Measurements from ENCODE around the gene SLC4A1AP.
A peak's percentile ranks its signal among the peaks of the same experiment; 100 is the strongest.
"Not testable (repeated sequence)": the region's sequence is repeated elsewhere in the genome, so short reads cannot be mapped to it uniquely, and the experiment has no call there.

Gene SLC4A1AP, protein sequence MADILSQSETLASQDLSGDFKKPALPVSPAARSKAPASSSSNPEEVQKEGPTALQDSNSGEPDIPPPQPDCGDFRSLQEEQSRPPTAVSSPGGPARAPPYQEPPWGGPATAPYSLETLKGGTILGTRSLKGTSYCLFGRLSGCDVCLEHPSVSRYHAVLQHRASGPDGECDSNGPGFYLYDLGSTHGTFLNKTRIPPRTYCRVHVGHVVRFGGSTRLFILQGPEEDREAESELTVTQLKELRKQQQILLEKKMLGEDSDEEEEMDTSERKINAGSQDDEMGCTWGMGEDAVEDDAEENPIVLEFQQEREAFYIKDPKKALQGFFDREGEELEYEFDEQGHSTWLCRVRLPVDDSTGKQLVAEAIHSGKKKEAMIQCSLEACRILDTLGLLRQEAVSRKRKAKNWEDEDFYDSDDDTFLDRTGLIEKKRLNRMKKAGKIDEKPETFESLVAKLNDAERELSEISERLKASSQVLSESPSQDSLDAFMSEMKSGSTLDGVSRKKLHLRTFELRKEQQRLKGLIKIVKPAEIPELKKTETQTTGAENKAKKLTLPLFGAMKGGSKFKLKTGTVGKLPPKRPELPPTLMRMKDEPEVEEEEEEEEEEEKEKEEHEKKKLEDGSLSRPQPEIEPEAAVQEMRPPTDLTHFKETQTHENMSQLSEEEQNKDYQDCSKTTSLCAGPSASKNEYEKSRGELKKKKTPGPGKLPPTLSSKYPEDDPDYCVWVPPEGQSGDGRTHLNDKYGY

DNA sequence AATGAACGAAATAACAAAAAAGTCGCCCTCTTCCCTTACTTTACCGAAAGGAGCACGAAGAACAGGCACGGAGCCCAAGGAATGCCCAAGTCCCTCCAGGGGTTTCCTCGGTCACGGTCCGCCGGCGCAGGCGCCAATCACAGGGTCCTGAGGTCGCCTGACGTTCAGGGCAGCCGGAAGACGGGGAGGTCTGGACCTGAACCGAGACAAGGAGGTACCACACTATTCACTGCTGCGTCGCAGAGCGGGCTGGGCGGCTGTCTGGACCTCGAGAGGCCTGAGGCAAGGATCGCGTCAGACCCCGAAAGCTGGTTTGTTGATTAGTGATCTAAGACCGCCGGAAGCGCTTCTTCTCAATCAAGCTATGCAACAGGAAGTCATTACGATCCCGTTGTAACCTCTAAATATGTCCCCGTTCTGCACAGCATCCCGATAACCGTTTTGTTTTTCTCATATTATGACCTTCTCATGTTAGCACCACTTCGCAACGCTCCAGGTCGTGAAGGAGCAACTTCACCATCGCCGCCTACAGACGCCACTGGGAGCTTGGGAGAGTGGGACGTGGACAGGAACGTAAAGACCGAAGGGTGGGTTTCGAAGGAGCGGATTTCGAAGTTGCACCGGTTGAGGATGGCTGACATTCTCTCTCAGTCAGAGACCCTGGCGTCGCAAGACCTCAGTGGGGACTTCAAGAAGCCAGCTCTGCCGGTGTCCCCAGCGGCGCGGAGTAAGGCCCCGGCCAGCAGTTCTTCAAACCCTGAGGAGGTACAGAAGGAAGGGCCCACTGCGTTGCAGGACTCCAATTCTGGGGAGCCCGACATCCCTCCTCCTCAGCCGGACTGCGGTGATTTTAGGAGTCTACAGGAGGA is at the start of gene SLC4A1AP, which contains the start of gene SUPT7L:
Gene SLC4A1AP (plus strand): TSS at position 605 of the 869 bp plus-strand sequence. CDS start 26 bp downstream, at position 631.
Gene SUPT7L (minus strand): TSS at position 330 of the 869 bp plus-strand sequence. CDS start 1,422 bp downstream, outside the sequence.
- DNase-seq: peak; percentile 79

DNA sequence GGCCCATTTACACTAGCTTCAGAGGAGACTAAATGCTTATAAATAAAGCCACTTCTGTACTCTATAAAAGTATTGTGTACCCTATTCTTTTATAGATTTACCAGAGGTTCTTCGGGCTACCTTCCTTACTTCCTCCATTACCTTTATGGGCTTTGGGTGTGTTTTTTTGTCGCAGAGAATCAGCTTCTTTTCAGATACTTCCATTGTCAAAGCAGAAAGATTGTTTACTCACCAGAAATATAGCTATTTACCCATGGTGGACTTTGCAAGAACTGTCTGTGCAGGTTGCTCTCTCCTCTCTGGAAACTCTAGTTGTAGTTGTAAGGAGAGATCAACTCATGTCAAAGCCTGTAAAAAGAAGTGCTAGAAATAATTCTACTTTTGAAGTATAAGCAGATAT is 49.7 kb upstream of the SLC4A1AP start:
- DNase-seq: no peak

DNA sequence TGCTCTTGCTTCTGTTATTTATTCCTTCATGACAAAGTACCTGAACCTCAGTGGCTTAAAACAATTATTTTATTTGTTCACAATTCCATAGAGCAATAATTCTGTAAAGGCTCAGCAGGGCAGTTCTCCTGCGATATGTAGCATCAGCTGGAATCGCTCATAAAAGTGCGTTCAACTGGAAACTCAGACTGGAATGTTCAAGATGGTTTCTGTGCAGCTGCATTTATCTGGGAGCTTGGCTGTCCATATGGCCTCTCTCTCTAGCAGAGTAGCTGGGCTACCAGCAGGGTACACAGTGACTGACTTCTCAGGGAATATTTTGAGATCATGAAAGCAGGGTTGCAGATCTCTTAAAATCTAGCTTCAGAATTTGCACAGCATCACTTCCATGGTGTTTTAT is 48.4 kb upstream of the SLC4A1AP start:
- DNase-seq: peak; percentile 80

DNA sequence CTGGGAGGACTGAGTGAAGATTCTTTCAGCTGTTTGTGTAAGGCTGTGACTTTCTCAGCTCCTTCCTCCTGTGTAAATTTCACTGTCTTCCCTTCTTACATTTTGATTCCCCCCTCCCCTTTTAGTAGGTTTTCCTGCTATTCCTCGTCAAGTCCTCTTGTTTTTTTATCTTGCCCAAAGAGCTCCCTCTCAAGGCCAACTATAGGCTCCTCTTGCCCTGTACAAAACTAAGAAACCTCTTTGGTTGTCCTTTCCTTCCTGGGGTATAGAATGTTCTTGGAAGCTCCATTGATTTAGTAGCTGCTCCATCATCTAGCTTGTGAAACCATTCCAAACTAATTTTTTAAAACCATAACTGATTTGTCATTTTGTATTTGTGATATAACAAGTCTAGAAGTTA is 42.2 kb upstream of the SLC4A1AP start:
- no peak for DNase-seq

DNA sequence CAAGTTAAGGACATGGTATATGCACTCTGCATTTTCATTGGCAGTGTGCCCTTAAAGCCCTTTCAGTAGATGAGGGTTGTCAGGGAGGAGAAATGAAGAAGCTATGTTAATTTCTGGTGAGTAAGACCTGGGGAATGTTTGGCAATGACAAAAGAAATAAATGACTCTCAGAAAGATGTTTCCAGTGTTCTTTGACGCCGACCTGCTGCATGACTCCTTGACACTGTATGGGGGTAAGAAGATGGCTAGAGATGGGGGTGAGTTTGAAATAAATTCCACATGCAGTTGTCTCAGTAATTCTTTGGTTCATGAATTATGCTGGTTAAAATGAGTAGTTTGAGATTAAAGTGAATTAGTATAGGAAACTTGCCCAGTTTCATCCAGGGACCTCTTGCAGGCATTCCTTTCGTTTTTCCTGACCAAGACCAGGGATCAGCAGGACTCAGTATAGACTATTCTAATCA is 40.7 kb upstream of the SLC4A1AP start:
- no peak for DNase-seq

DNA sequence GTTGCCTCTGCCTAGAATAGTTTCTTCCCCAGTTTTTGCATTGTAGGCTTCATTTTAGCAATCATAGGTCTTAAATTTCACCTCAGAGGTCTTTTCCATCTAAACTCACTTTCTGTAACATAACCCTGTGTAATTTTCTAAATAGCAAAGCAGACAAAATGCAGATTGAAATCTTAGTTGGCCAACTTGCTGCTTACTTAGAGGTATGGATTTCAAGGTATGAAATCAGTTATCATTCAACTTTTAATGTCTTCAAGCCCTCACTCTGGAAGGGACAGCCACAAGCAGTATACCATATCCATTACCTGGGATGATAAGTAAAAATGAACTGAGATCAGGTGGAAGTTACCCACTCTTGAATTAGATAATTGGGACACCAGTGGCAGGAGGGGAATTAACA is 38.7 kb upstream of the SLC4A1AP start:
- no peak for DNase-seq

DNA sequence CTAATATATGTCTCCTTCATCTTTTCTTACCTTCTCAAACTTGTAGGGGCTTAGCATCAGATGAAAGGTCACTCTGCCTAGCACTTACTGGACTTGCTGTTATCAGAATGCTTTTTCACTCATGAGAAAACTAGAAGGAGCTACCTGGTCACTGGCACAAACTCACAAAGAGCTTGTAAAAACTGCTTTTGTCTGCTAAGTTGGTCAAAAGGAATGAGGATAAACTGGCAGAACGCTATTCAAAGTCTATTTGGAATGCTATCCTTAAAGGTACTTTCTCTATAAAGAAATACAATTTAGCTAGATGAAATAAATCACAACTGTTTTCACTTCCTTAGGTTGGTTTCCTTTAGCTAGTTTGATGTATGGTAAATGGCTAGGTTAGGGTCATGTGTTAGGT is 37.4 kb upstream of the SLC4A1AP start:
- DNase-seq: not testable (repeated sequence)

DNA sequence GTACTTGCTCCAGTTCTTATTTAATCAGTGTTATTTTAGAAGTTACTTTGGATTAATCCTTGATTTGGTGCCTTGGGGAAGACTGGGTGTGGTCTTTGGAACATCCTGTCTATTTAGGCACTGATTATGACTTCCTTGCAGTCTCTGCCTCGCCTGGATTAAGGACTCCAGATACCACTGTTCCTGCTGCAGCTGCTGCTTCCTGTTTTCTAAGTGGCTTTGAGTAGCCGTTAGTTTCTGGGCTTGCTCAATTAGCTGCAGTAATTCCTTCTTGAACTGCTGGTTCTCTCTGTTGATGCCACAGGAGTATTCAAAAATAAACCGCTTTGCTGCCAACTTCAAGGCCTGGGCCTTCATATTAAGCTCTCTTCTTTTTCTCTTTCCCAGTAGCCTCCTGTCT is 36.8 kb upstream of the SLC4A1AP start:
- DNase-seq: not testable (repeated sequence)

DNA sequence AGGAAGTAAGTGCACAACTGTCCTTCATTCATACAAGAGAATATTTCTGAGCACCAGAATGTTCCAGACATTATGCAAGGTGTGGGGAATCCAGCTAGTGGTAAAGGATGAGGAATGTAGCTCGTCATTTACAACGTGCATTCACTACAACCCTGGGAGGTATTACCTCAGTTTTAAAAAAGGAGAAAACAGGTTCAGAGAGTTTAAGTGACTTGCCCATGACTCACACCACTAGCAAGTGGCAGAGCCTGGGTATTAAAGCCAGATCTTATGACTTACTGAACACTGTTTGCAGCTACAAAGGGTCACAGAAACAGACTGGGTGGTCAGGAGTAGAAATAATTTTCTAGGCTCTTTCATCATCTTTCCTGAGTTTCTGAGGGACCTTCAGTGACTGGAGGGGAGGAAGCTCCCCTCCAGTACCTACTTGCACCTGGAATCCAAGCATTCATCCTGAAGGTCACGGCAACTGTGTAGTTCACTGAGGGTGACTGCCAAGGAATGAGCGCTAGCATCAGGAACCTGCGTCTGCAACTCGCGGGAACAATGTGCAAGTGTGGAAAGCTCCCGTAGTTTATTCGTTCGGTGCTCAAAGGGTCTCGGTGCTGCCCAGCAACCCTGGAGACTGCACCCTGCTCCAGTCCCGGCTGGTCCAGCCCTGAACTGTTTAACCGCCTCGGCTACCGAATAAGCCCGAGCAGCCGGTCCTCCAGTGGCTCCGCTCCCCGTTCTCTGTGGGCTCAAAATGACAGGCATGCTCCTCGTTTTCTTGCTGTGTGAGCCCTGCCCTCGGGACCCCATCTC is 35.5 kb upstream of the SLC4A1AP start:
- DNase-seq: no peak

DNA sequence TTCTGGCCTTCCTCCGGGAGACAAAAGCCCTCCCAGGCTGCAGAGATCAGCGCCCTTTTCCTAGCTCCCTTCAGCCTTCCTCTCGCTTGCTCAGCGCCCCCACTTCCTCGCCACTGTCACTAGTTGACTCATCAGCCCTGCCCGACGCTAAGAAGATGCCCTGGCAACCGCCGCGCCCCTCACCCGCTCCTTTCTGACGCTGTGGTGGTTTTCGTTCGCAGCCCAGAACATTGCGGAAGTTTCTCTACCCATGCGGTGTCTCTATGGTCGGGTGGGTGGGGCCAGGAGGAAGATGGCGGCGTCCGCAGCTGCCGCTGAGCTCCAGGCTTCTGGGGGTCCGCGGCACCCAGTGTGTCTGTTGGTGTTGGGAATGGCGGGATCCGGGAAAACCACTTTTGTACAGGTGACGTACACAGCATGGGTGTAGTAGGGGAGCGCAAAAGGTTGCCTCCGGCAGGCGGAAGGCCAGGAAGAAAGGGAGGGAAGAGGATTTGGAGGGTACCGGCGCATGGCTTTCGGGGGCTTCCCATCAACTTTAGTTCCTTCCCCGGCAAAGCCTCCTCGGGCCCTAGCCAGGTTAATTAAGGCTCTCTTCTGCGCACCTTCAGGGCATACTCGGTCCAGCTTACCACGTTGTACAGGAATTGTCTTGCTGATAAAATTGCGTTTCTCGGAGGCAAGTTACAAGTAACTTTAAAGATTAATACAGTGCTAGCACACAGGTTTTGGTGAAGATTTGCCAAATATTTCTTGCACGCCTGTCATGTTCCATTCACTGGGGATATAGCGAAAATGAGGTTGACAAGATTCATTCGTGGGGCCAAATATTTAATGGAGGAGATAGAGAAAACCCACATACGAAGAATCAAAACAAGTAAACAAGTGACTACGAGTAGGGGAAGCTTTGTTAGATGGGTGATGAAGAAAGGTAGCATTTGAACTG is 34.7 kb upstream of the SLC4A1AP start, which contains the start of the genes CCDC121 and GPN1:
Gene CCDC121 (minus strand): TSS at position 246 of the 943 bp plus-strand sequence. CDS start 1,213 bp downstream, outside the sequence.
Gene GPN1 (plus strand): TSS at position 284 of the 943 bp plus-strand sequence. CDS start 9 bp downstream, at position 293.
- DNase-seq: peak; percentile 76

DNA sequence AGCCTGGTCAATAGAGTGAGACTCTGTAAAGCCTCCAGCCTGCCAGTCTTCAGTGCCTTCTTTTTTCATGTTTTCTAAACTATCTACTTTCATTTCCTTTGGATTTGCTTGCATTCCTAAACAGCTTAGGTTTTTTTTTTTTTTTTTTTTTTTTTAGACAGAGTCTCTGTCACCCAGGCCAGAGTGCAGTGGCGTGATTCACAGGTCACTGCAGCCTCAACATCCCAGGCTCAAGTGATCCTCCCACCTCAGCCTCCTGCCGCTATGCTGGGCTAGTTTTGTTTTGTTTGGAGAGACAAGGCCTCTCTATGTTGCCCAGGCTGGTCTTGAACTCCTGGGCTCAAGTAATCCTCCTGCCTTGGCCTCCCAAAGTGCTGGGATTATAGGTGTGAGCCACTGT is 33.4 kb upstream of the SLC4A1AP start:
- not testable (repeated sequence) for DNase-seq

DNA sequence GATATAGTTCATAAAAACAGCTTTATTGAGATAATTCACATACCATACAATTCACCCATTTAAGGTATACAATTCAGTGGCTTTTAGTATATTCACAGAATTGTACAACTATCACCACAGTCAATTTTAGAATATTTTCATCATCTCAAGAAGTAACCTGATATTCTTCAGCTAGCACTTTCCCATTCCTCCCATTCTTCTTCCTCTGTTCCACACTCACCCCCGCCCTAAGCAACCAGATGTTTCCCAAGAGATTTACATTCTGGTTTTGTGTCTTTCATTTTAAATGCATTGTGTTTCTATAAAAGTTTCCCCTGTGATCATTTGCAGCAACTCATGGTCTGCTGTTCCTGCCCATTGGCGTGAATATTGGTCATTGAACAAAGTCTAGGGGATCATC is 29.4 kb upstream of the SLC4A1AP start:
- no peak for DNase-seq

DNA sequence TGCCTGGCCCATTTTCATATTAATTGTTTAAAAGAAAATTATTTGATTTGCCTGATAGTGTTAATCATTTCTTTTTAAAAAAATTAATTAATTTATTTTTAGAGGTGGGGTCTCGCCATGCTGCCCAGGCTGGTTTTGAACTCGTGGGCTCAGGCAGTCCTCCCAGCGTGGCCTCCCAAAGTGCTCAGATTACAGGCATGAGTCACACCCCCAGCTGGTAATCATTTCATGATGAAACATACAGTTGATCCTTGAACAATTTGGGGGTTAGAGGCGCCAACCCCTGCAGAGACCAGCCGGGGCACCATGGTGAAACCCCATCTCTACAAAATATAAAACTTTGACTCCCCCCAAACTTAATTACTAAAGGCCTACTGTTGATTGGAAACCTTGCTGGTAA is 26.9 kb upstream of the SLC4A1AP start:
- DNase-seq: no peak

DNA sequence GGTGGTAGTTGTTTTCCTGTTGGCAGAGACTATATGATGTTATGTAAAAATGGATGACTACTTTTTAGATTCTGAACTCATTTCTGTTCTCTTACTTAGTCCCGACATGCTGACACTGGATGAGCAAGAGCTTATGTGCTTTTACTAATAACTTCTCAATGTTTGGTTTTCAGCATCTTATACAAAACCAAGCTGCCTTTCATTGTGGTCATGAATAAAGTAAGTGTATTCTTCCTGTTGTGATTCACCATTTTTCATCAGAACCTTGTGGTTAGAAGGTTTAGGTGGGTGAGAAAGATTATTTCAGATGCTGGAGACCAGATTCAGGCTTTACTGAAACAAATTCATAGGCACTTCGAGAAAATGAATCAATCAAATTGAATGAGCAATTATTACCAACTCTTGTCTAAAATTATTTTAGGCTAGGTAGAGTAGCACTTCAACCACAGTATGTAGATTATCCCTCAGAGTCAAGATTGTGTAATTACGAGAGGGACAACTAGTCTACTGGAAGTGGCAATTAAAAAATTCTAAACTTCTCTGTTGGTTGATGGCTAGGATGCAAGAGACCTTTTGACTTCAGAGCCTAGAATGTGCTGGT is 25.6 kb upstream of the SLC4A1AP start:
- DNase-seq: no peak

DNA sequence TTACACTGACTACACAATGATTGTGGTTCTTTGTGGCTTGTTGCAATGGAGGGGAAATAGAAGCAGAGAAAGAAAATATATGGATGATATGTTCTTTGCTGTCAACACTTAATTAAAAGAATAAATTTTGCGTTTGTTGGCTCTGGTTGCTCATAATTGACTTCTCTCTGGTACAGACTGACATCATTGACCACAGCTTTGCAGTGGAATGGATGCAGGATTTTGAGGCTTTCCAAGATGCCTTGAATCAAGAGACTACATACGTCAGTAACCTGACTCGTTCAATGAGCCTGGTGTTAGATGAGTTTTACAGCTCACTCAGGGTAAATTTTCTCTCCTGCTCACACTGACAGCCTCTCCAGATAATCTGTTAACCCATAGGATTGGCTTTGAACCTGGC is 25.0 kb upstream of the SLC4A1AP start:
- no peak for DNase-seq

DNA sequence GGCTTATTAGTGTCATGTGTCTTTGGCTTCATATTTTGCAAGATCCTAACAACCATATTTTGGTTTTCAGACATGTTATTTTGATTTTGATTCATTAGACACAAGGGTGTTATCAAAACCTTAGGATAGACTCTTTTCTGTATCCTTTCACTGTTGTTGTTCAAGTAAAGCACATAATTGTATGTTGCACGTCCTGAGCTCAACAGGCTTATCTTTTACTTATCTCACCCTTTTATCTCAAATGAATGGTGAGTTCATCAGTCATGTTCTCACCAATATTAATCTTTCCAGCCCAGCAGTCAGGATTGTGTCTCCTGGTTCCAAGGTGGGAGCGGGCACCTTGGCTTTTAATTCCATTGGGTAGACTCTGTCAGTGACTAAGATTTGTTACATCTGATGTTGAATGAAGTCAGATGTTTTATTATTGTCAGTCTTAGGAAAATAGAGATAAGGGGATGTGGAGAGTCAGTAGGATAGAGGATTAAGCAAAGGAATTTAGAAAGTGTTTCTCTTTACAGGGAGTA is 22.9 kb upstream of the SLC4A1AP start:
- no peak for DNase-seq

DNA sequence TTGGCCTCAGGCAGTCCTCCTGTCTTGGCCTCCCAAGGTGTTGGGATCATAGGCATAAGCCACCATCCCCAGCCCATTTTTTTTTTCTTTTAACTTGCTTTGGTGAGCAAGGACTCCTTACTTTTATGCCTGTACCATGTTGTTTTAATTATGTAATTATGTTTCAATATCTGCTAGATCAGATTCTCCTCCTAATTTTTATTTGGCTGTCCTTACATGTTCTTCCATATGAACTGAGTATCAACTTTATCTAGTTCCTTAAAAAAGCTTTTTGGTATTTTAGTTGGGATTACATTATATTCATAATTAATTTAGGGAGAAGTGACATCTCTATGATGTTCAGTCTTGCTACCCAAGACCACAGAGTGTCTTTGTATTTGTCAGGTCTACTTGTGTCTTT is 18.5 kb upstream of the SLC4A1AP start:
- no peak for DNase-seq

DNA sequence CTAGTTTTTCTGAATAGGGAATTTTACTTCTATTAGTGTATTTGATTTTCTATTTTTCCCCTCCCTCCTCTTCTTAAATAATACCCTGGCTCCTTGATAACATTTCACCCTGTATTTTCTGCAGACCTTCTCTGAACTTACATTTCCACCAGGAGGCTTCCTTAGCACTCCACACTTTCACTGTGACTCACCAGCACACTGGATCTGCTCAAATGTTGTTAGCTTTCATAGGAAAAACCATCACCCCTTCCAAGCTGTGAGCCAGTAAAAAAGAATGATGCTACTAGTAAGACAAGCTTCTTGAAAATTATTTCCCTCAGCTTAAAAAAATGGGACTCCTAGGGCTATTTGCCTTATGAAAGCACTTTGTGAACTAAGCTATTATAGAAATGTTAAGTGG is 16.4 kb upstream of the SLC4A1AP start:
- DNase-seq: no peak

DNA sequence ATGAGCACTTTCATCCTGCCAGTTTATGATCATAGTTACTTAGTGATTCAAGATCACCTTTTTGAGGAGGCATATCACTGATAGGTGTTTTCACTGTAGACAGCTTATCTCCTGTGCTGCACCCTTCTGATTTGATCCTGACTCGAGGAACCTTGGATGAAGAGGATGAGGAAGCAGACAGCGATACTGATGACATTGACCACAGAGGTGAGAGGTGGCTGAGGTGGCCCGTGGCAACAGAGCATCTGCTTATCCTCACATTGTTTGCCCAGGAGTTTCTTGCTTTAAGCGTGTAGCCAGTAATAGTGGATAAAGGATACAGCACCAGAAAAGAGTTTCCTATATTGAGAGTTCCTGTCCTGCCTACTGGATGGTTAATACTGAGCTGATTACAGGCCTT is 16.0 kb upstream of the SLC4A1AP start:
- no peak for DNase-seq

DNA sequence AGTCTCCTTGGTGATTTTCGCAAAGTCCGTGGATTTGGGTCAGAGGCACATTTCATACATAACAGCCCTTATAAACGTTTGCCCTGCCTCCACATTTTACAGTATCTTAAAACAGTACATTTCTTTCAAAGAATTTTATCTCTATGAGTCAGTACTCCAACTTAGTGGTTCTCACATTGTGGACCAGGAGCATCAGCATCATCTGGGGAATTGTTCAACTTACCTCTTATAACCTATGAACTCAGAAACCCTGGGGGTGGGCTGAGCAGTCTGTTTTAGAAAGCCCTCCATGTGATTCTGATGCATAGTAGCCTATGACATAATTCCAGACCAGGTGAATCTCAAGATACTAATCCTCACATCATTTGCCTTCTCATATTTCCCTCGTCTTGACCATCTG is 12.6 kb upstream of the SLC4A1AP start:
- no peak for DNase-seq
